Measurements from ENCODE around the gene NXPE3. TPM values are rescaled to one million over a fixed set of nuclear protein-coding genes. Genes with fewer than 3 reads are reported as not detected.

Gene NXPE3
- total and polyA plus RNA-seq, 10 of the 15 experiments (the other 5 are each of a cell fraction or from before 2014, with no cell fraction given) = 2.0 to 8.7 (median 5.2) TPM

GRCh38 chr3:101827211-101828174 lies 48.5 kb downstream of the NXPE3 start (continued):
- TF ChIP-seq REST (IDR thresholded peaks at IDR 0.05; ENCODE audit: low read depth, low read length) (peak; percentile 35; the same call in 1 of the 2 replicates), SREBF1 (IDR thresholded peaks at IDR 0.05; ENCODE audit: low read length) (no peak), ZBTB4 (CRISPR knock-in tag; IDR thresholded peaks at IDR 0.05) (no peak), KDM1A (IDR thresholded peaks at IDR 0.05; ENCODE audit: borderline replicate concordance) (no peak), TBL1XR1 (IDR thresholded peaks at IDR 0.05; ENCODE audit: low read depth, low read length) (peak; percentile 94), SKIL (IDR thresholded peaks at IDR 0.05; ENCODE audit: low read depth, poor library complexity, severe bottlenecking) (peak; percentile 83), YBX1 (IDR thresholded peaks at IDR 0.05) (no peak), CUX1 (IDR thresholded peaks at IDR 0.05; ENCODE audit: insufficient replicate concordance, low read depth, low read length) (no peak), MXI1 (IDR thresholded peaks at IDR 0.05; ENCODE audit: low read depth, low read length) (peak; percentile 92), CHD4 (IDR thresholded peaks at IDR 0.05) (no peak), CEBPB (IDR thresholded peaks at IDR 0.05; ENCODE audit: borderline replicate concordance in 1 of 2, low read depth in 2 of 2, low read length in 2 of 2) (no peak), WRNIP1 (IDR thresholded peaks at IDR 0.05; ENCODE audit: borderline replicate concordance, low read depth, low read length) (no peak), SMARCA5 (IDR thresholded peaks at IDR 0.05) (peak; percentile 15; the same call in 1 of the 2 replicates), CHD1 (IDR thresholded peaks at IDR 0.05; ENCODE audit: low read depth, low read length) (peak; percentile 64; the same call in 1 of the 2 replicates)
